Stimulated activated CD8-positive, alpha-beta memory T cell treated with anti-CD3 and anti-CD28 coated beads, Interleukin-12 subunit alpha, Interleukin-12 subunit beta, amount 100 ng/mL, for 1 hour (primary cell): Measurements from ENCODE around the gene PPIP5K1.
"Not testable (repeated sequence)": the region's sequence is repeated elsewhere in the genome, so short reads cannot be mapped to it uniquely, and the experiment has no call there.

Experiments
- DNase-seq: peaks from one replicate; pipeline ENCODE4 v3.0.0-alpha.2; 2020; ENCODE audit warnings: low read depth

PPIP5K1 gene

DNA sequence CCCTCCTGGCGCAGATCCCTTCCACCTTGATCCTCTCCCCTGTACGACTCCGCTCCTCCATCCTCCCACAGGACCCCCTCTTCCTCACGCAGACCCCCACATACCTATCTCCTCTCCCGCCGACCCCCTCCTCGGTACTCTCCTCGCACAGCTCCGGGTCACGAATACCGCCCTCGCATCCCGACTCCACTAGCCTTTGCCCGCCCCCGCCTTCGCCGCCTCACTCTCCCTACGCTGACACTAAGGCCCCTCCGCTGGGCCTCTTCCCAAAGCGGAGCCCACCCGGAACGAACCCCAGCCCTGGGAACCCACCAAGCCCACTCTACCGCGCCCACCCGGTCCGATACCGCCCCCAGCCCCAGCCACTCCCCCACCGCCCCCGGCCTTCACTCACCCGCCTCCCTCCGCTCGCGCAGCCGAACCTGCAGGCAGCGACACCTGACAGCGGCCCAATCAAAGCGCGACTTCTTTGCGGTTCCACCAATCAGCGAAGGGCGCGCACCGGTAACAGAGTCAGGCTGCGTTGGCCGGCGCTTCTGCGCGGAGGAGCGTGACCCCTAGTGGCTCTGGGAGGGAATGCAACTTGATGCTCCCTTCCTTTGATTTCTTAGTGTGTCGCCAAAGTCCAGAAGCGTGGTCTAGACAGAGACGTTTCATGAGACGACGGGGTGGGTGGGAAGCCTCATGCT lies at the start of gene PPIP5K1:
TSS of gene PPIP5K1 (minus strand) at position 431 of the 689 bp plus-strand sequence. CDS start 5,704 bp downstream, outside the sequence.
- not testable (repeated sequence) for DNase-seq

DNA sequence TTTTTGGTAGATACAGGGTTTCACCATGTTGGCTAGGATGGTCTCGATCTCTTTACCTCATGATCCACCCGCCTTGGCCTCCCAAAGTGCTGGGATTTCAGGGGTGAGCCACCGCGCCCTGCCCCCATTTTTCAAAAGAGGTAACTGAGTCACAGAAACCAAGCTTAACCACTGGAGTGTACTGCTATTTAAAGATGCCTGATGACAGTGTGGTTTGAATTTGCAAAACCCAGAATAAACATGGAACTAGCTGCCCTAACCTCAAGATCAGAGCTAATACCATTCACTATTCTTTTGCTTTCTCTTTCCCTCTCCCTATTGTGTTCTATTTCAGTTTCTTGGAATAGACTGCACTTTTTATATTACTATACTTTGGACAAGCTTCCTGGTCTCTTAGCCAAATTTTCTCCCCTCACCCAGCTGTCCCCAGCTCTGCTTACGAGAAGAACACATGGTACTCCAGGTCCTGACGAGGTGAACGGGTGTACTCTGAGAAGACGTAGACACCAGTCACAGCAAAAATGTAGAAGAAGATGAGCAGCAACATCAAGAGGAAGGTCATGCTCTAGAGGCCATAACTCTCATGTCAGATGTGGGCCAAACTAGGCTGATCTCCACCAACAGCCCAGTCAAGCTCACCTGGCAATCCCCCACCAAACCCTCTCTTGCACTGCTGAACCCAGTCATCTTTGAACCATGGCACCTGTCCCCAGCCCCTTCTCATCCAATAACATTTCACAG lies 48.6 kb upstream of the PPIP5K1 start:
- not testable (repeated sequence) for DNase-seq

DNA sequence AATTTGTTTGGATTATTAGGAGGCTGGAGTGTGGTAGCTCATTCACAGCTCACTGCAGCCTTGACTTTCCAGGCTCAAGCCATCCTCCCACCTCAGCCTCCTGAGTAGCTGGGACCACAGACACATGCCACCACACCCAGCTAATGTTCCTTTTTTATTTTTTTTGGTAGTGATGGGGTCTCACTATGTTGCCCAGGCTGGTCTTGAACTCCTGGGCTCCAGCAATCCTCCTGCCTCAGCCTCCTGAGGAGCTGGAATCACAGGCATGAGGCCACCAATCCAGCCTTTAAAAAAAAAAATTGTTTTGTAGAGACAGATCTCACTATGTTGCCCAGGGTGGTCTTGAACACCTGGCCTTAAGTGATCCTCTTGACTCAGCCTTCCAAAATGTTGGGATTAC lies 36.9 kb upstream of the PPIP5K1 start:
- not testable (repeated sequence) for DNase-seq

DNA sequence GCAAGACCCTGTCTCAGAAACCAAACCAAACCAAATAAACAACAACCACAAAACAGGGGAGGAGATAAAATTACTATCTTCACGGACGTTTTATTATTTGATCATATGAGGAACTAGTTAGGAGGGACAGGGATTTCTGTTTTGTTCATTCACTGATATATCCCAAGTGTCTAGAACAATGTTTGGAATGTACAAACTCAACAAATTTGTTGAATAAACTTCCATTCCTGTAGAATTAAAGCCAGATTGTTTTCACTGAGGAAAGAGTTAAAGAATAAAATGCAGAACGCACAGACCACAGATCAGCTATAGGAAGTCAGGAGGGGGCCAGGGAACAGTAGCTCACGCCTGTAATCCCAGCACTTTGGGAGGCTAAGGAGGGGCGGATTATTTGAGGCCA lies 35.1 kb upstream of the PPIP5K1 start:
- DNase-seq: no peak

DNA sequence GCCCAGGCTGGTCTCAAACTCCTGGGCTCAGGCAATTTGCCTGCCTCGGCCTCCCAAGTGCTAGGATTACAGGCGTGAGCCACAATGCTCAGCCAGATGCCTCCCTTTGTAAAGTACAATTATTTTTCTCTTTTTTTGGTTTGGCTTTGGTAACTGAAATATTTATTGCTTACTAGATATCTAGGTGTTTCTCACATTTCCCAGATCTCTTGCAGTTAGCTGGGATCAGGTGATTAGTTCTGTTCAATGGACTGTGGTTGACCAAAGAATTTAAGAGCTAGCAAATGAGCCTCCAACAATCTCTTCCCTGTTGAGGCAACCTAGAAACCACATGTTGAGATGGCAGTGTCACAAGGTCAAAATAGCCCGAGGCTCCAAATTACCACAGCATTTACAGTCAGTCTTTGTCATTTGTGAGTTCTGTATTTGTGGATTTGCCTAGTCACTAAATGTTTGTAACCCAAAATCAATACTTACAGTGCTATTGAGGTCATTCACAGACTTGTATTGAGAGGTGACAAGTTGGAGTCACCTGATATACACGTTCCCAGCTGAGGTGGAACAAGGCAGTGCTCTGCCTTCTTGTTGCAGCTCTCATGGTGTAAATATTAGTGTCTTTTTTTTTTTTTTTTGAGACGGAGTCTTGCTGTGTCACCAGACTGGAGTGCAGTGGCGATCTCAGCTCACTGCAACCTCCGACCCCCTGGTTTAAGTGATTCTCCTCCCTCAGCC lies 32.2 kb upstream of the PPIP5K1 start:
- DNase-seq: not testable (repeated sequence)

DNA sequence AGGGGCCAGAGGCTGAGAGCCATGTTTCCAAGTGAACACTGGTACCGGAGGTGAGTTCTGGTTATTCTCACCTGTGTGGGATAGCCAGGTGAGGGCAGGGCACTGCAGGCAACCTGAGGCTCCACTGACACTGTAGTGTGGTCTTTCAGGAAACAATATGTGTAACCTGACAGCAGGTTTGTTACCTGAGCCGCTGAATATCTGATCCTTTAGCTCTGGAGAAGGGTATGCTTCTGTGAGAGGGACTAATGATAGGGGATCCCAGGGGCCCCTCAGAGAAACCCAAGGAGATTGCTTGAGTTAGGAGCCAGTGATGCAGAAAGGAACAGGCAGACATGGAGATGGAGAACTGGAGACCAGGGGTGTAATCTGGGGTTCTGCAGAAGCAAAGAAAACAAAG lies 28.7 kb upstream of the PPIP5K1 start, which contains the start of gene STRC:
TSS of gene STRC (minus strand) at position 101 of the 400 bp plus-strand sequence. CDS start at position 23, 78 bp downstream.
- not testable (repeated sequence) for DNase-seq

DNA sequence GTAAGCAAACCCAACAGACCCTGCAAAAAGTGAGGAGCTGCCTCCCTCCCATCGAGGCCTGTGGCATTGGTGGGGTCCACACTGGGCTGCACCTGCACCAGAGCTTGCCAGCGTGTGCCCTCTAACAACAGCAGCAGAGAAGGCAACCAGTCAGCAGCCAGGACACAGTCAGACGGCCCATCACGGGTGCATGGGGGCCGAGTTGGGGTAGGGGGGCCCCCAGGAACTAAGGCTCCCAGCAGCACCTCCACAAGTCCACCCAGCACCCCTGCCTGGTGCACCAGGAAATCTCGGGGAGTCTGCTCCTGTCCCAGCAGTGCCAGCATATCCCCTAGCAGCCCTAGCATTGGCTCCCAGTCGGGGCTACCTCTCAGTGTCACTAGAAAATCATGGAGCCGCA lies 27.7 kb upstream of the PPIP5K1 start:
- DNase-seq: not testable (repeated sequence)

DNA sequence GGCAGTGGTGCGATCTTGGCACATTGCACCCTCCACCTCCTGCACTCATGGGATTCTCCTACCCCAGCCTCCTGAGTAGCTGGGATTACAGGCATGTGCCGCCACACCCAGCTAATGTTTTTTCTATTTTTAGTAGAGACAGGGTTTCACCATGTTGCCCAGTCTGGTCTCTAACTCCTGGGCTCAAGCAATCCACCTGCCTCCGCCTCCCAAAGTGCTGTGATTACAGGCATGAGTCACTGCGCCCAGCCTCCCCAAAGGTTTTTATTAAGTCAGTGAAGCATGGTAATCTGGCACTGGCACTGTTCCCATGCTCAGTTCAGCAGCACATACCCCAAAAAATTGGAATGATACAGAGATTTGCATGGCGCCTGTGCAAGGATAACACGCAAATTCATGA lies 12.2 kb upstream of the PPIP5K1 start:
- not testable (repeated sequence) for DNase-seq

DNA sequence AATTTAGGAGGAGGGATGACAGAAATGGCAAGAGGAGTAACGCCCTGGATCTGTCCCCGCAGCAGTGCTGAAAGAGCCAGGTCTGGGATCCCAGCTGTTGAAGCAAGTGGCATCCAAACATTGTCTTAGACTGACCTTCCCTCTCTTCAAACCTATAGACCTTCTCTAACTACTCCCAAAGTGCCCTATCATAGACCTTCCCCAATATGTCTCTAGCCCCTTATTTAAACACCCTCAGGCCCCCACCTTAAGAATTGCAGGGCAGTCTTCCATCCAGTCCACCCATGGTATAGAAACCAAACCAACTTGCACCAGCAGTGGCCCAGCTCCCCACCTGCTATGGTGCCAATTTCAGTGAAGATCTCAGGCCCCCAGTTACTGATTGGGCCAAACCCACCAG lies 10.2 kb upstream of the PPIP5K1 start:
- not testable (repeated sequence) for DNase-seq

DNA sequence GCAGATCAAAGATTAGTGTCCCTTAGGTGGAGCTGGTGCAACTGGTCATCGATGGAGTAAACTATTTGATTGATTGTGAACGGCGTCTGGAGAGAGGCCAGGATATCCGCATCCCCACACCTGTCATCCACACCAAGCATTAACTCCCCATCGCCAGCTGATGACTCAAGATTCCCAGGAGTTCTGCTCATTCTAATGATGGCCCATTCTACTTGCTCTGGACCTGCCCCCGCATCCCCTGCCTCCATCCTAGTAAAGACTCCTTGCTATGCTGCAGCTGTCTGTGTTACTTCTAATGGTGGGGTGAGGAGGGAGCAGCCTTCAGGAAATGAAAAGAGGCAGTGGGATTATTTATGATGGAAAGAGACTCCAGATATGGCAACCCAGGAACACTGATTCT lies 9.1 kb upstream of the PPIP5K1 start:
- DNase-seq: not testable (repeated sequence)

DNA sequence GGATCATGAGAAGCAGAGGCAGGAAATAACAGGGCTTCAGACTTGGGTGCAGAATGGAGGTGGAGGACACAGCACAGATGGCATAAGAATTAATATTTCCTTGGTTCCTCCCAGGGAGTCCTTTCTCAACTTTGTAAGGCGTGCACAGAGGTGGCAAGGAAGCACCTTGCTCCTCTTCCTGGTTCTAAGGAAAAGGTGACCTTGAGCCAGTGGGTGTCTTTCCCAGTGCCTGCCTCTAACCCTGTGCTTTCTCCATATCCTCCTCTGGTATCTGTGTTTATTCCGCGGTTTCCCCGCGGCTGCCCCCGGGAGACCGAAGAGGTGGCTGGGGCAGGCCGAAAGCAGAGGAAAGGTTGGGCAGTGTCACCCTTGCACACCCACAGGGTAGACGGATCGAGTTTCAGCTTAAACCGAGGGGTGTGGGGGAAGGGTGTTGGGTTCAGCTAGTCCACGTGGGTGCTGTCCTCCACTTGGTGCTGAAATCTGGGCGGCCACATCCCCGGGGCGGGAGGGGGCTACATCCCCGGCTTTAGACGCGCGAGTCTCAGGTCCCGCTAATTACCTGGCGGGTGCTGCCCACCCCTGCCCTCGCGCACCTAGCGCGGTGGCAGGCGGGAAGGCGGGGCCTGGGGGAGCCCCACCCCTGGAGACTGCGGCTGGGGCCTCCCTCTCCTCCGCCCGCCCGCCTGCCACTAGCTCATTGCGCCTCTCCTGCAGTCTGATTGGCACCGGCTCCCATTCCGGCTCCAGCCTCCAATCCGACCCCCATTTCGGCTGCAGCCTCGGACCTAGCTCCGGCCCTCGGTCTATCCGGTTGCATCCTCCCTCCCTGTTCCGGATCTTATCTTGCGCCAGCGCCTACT lies 3.6 kb upstream of the PPIP5K1 start, which contains the start of gene CKMT1B:
TSS of gene CKMT1B (plus strand) at position 700 of the 863 bp plus-strand sequence. CDS start 192 bp downstream, outside the sequence.
- not testable (repeated sequence) for DNase-seq

DNA sequence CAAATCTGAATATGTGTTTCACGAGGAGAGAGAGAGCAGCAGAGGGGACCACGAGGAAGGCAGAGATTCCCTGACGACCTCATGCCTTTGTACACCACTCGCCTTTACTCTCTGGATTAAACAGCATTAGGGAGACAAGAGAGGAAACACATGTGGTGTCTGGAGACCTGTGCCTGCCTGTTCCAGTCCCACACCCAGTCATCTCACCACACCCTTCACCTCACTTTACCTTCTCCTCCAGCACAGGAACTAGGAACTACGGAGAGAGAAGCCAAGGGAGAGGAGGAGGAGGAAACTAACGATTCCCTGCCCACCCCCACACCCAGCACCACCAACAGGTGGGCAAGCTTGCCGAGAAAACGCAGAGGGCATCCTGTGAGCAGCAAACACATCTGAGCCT lies 2.8 kb upstream of the PPIP5K1 start:
- DNase-seq: not testable (repeated sequence)

DNA sequence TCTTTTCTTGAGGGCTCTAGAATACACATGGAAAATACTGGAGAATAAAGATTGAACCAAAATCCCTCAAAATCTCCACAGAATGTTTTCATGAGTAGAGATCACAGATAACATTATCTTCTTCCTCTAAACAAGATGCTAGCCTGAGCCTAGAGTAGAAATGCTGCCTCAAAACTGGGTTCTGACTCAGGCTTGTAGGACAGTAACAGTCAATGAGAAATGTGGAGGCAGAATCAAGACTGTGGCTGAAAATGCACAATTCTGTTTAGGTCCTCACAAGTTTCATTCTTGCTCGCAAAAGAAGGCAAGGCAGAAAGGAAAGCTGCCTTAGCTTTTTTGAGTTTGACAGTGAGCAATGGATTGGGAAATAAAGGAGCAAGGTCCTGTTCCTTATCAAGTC lies 15.4 kb downstream of the PPIP5K1 start:
- not testable (repeated sequence) for DNase-seq

DNA sequence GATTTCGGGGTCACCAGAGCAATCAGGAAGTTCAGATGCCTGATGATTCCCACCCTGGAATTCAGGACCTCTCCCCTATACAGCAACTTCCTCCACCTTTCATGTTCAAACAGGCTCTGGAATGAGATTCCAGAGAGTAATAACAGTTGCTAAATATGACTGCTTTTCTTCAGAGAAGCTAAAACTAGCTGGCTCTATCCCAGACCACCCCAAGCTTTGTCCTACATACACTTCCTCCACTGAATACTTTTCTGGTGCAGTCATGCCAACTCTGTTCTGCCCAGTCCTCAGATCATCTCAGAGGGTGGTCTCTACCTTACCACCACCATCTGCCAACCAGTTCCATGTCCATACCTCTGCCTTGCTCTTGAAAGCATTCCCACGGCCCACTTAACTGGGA lies 23.4 kb downstream of the PPIP5K1 start:
- DNase-seq: not testable (repeated sequence)

DNA sequence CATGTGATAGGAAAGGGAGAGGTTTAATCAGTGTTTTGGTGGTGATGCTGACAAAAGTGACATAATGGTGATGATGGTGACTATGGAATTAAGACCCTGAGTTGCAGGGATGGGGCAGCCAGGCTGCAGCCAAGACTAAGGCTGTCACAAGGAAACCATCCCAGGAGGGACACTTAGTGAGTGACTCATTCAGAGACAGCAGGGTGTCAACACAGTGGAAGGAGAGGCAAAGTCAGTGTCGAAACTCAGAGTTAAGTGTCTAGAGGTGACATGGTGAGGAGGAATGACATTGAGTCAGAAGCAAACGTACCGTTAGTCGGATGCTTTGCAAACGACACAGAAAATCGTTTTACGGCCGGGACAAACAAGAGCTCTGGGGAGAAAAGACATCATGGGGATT lies 26.2 kb downstream of the PPIP5K1 start:
- DNase-seq: not testable (repeated sequence)

DNA sequence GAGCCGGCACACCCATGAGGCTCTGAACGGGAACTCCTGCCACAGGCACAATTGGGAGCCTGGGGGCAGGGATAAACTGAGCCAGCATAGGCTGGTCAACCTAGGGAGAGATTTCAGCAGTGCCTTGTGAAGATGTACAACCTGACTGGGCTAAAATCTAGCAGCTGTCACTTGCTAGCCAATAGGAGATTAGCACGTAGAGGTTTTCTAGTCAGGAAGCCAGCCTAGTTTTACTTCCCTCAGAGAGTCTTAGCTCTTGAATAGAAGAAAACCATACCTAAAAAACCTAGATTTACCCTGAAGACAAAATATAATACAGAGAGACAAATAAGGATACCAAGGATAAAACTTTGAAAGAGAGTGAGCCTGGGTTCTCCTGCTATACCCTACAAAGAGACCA lies 27.3 kb downstream of the PPIP5K1 start:
- DNase-seq: not testable (repeated sequence)

DNA sequence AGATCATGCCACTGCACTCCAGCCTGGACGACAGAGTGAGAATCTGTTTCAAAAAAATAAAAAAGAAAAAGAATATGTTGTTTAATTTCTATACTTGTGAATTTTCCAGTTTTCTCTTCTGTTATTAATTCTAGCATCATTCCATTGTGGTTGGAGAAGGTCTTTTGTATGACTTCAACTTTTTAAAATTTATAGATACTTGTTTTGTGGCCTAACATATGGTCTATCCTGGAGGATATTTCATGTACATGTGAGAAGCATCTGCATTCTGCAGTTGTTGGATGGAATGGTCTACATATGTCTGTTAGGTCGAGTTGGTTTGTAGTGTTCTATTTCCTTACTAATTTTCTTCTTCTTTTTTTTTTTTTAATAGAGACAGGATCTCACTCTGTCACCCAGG lies 37.0 kb downstream of the PPIP5K1 start:
- DNase-seq: no peak

DNA sequence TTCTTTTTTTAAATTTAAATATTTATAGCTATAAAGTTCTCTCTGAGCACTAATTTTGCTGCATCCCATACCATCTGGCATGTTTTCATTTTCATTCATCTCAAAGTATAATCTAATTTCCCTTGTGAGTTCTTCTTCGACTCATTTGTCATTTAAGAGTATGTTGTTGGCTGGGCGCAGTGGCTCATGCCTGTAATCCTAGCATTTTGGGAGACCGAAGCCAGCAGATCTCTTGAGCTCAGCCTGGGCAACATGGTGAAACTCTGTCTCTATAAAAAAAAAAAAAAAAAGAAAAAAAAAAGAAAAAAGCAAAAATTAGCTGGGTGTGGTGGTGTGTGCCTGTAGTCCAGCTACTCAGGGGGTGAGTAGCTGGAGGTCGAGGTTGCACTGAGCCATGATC lies 37.8 kb downstream of the PPIP5K1 start:
- no peak for DNase-seq

DNA sequence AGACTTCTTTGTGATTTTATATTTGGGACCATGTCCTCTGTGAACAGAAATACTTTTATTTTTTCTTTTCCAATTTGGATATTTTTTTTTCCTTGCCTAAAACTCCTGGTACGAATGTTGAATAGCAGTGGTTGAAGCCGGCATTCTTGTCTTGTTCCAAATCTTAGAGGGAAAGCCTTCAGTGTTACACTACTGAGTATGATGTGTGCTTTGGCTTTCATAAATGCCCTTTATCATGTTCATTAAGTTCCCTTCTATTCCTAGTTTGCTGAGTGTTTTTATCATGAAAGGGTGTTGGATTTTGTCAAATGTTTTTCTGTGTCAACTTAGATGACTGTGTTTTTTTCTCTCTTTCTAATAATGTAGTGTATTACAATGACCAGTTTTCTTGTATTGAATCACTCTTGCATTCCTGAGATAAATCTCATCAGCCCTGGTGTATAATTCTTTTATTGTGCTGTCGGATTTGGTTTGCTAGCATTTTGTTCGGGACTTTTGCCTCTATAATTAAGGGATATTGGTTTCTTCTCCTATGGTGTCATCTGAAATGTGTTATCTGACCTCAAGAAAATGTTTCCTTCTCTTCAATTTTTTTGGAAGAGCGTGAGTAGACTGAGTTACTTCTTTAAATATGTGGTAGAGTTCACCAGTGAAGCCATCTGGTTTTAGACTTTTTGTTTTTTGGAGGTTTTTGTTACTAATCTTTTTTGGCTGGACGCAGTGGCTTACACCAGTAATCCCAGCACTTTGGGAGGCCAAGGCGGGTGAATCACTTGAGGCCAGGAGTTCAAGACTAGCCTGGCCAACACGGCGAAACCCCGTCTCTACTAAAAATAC lies 39.3 kb downstream of the PPIP5K1 start:
- no peak for DNase-seq

DNA sequence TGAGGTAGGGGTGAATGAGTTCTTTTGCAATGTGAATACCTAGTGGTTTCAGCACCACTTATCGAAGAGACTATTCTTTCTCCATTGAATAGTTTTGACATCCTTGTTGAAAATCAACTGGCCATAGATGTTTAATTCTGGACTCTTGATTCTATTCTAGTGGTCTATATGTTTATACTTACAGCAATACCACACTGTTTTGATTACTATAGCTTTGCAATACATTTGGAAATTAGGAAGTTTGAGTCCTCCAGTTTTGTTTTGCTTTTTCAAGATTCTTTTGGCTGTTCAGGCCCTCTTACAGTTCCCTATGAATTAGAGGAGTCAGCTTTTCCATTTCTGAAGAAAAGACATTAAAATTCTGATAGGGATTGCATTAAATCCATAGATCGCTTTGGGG lies 42.5 kb downstream of the PPIP5K1 start:
- no peak for DNase-seq

DNA sequence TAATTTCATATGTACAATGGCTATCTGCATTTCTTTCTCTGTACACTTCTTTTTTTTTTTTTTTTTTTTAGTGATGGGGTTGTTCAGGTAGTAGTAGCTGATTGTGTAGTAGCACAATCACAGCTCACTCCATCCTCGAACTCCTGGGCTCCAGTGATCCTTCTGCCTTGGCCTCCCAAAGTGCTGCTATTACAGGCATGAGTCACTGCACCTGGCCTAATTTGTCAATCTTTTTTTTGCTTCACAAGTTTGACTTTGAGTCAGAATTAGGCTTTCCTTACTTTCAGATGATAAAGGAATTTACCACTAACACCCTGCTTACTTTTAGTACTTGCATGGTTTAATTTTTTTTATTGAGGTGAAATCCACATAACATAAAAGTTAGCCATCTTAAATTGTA lies 44.6 kb downstream of the PPIP5K1 start:
- DNase-seq: no peak
